ENCODE measurements around the gene COL11A1.

GRCh38 chr1:103146166-103146565, 37.8 kb upstream of the COL11A1 start:
- TF ChIP-seq TAF1 (IDR thresholded peaks at IDR 0.05; ENCODE audit: low read depth) (no peak), REST (IDR thresholded peaks at IDR 0.05; ENCODE audit: borderline replicate concordance) (no peak), EZH2 (IDR thresholded peaks at IDR 0.05; ENCODE audit: borderline replicate concordance, insufficient read depth, low read length, poor library complexity, severe bottlenecking) (no peak)
- TF ChIP-seq, protein P1, sequence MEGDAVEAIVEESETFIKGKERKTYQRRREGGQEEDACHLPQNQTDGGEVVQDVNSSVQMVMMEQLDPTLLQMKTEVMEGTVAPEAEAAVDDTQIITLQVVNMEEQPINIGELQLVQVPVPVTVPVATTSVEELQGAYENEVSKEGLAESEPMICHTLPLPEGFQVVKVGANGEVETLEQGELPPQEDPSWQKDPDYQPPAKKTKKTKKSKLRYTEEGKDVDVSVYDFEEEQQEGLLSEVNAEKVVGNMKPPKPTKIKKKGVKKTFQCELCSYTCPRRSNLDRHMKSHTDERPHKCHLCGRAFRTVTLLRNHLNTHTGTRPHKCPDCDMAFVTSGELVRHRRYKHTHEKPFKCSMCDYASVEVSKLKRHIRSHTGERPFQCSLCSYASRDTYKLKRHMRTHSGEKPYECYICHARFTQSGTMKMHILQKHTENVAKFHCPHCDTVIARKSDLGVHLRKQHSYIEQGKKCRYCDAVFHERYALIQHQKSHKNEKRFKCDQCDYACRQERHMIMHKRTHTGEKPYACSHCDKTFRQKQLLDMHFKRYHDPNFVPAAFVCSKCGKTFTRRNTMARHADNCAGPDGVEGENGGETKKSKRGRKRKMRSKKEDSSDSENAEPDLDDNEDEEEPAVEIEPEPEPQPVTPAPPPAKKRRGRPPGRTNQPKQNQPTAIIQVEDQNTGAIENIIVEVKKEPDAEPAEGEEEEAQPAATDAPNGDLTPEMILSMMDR (IDR thresholded peaks at IDR 0.05; ENCODE audit: poor library complexity, severe bottlenecking), result no peak

All from neural cell (in vitro differentiated cells).